CD4-positive, alpha-beta T cell (primary cell): ENCODE data around the gene YWHAG. TPM values are rescaled to one million over a fixed set of nuclear protein-coding genes. Genes with fewer than 3 reads are reported as not detected.
A peak's percentile ranks its signal among the peaks of the same experiment; 100 is the strongest.
"Not testable (repeated sequence)": the region's sequence is repeated elsewhere in the genome, so short reads cannot be mapped to it uniquely, and the experiment has no call there.

Experiments used
- ATAC-seq: fragments of 200-7000 bp; cut with Tn5 transposase; one replicate; pipeline ENCODE4 v1.10.0; 2022; ENCODE audit warnings: mild to moderate bottlenecking; ENCODE audit not compliant: poor library complexity
- CTCF ChIA-PET: fragments of 350-600 bp; sonication (Branson Sonifier 250); formaldehyde crosslinking; loops from one replicate; lab custom pipeline; 2021; ENCODE audit warnings: antibody characterized with exemption, inconsistent platforms; lab: Charles Lee
- POLR2A ChIA-PET: fragments of 350-600 bp; sonication (Branson Sonifier 250); formaldehyde crosslinking; loops from one replicate; lab custom pipeline; 2021; ENCODE audit warnings: antibody characterized with exemption, inconsistent platforms; lab: Charles Lee
- DNase-seq, 14 experiments: peaks; one replicate each; pipeline ENCODE4 v3.0.0-alpha.2; 2013 to 2020; ENCODE audit warnings: mixed read lengths in 2 of 14
- H3K27ac ChIP-seq, 2 donors: one replicate each; pipeline versions ENCODE4 v1.5.1 to v1.7.0; 2013; ENCODE audit warnings: low read length in 2 of 2, low read depth in 1 of 2, mild to moderate bottlenecking in 1 of 2
- H3K27me3 ChIP-seq, 2 experiments: 1 replicate in 1 of 2; 2 replicates in 1 of 2; pipeline versions ENCODE4 v1.6.1 to v1.7.0; 2013; ENCODE audit warnings: low read length in 2 of 2, control low read depth in 1 of 2, mild to moderate bottlenecking in 1 of 2, moderate library complexity in 1 of 2; ENCODE audit not compliant: insufficient read depth in 2 of 2, control insufficient read depth in 1 of 2
- H3K36me3 ChIP-seq: one replicate; pipeline ENCODE4 v1.6.1; 2013; ENCODE audit warnings: low read length, control low read depth; ENCODE audit not compliant: insufficient read depth
- H3K4me1 ChIP-seq: one replicate; pipeline ENCODE4 v1.6.1; 2013; ENCODE audit warnings: low read length, control low read depth; ENCODE audit not compliant: insufficient read depth
- H3K4me3 ChIP-seq: one replicate; pipeline ENCODE4 v1.5.1; 2013; ENCODE audit warnings: mild to moderate bottlenecking, low read length, moderate library complexity
- H3K9me3 ChIP-seq, 2 experiments: 1 replicate in 1 of 2; 2 replicates in 1 of 2; pipeline versions ENCODE4 v1.6.1 to v1.7.0; 2013; ENCODE audit warnings: low read length in 2 of 2, mild to moderate bottlenecking in 2 of 2, control low read depth in 1 of 2, moderate library complexity in 1 of 2; ENCODE audit not compliant: control insufficient read depth in 1 of 2, insufficient read depth in 1 of 2
- H3K27ac Mint-ChIP-seq: one replicate; pipeline ENCODE4 v1.8.0; 2020; ENCODE audit warnings: mixed read lengths
- H3K27me3 Mint-ChIP-seq: one replicate; pipeline ENCODE4 v1.8.0; 2021; ENCODE audit warnings: mixed read lengths
- H3K36me3 Mint-ChIP-seq: one replicate; pipeline ENCODE4 v1.8.0; 2021; ENCODE audit warnings: low read depth, mixed read lengths
- H3K4me1 Mint-ChIP-seq: one replicate; pipeline ENCODE4 v1.8.0; 2021; ENCODE audit warnings: low read depth, mixed read lengths
- H3K4me3 Mint-ChIP-seq: one replicate; pipeline ENCODE4 v1.8.0; 2020; ENCODE audit warnings: mild to moderate bottlenecking, mixed read lengths
- H3K9me3 Mint-ChIP-seq: one replicate; pipeline ENCODE4 v1.8.0; 2020; ENCODE audit warnings: mixed read lengths
- intact Hi-C, 2 experiments: fragments of 100-400 bp; cut with DNase I in 1 of 2; cut with micrococcal nuclease in 1 of 2; formaldehyde crosslinking; loops; one replicate each; pipeline versions ENCODE4 v1.15.1 to v1.9.0; 2023 to 2025; cut with DNase I, micrococcal nuclease
- total RNA-seq, 174 experiments: library from RNA in 2 of 174; stranded (reverse) in 2 of 174; gene quantifications; one replicate each; pipeline ENCODE4 v1.2.3 and lab custom pipeline; 2021 to 2026
- TF ChIP-seq, protein P1 (sequence below): fragments of 200-600 bp; IDR thresholded peaks from one replicate; pipeline ENCODE4 v1.8.0; 2022; ENCODE audit warnings: antibody characterized with exemption, mild to moderate bottlenecking

Gene YWHAG
- total RNA-seq, 2 experiments from 2014 or later: 23.4 to 24.3 TPM

DNA sequence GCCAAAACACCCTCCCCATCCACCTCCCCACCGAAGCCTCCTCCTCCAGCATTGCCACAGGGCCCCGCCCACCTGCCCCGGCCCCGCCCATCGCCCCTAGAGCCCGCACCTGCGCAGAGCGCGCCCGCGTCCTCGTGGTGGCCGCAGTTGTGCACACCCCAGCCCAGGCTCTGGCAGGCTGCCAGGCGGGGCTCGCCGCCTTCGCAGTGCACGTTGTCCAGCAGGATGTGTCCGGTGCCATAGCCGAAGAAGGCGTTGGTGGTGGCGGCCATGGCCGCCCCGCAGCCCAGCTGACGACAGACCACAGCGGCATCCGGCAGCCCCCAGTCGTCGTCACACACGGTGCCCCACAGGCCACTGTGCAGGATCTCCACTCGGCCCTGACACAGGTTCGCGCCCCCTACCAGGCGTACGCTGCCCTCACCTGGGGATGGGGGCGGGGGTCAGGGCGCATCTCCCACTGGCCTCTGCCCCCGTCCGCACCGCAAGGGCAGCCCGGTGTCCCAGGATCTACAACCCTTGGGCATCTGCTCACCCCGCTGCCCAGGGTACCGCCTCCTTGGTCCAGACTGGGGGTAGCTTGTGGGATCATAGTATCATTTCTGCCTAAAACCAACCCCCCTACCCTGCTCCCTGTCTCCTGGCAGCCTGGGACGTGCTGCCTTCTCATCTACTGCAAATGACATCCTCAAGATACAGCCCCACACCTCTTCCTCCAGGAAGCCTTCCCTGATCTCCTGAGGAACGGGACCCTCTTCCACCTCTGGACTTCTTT, 38.8 kb upstream of the YWHAG start:
- H3K27ac ChIP-seq: no peak overlapping the region
- H3K36me3 ChIP-seq: no peaks in the 10 kb centered on the region
- H3K9me3 Mint-ChIP-seq: no peaks in the 10 kb centered on the region
- TF ChIP-seq, protein P1, sequence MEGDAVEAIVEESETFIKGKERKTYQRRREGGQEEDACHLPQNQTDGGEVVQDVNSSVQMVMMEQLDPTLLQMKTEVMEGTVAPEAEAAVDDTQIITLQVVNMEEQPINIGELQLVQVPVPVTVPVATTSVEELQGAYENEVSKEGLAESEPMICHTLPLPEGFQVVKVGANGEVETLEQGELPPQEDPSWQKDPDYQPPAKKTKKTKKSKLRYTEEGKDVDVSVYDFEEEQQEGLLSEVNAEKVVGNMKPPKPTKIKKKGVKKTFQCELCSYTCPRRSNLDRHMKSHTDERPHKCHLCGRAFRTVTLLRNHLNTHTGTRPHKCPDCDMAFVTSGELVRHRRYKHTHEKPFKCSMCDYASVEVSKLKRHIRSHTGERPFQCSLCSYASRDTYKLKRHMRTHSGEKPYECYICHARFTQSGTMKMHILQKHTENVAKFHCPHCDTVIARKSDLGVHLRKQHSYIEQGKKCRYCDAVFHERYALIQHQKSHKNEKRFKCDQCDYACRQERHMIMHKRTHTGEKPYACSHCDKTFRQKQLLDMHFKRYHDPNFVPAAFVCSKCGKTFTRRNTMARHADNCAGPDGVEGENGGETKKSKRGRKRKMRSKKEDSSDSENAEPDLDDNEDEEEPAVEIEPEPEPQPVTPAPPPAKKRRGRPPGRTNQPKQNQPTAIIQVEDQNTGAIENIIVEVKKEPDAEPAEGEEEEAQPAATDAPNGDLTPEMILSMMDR: no peak
- peak; percentile 71 to 92 (median 80) for DNase-seq
- intact Hi-C loops: loop anchor here in 1 of 2 experiments (5.0 to 10.0 kb wide), 3 partner anchors 400 to 1137 kb away; partner anchors contain the start of genes POR and PTPN12
- ATAC-seq: peak; percentile 58
- no peak overlapping the region for H3K27ac Mint-ChIP-seq
- peaks cover 20% of the 10 kb centered on the region for H3K4me1 Mint-ChIP-seq
- ChIA-PET CTCF (no interaction called here), POLR2A (no interaction called here)
- peak overlapping the region; percentile 68 for H3K4me3 ChIP-seq
- no peaks in the 10 kb centered on the region for H3K27me3 ChIP-seq
- peaks cover 29% of the 10 kb centered on the region for H3K4me1 ChIP-seq
- peak overlapping the region; percentile 78 for H3K4me3 Mint-ChIP-seq
- no peaks in the 10 kb centered on the region for H3K27me3 Mint-ChIP-seq
- no peaks in the 10 kb centered on the region for H3K36me3 Mint-ChIP-seq
- no peaks in the 10 kb centered on the region for H3K9me3 ChIP-seq

DNA sequence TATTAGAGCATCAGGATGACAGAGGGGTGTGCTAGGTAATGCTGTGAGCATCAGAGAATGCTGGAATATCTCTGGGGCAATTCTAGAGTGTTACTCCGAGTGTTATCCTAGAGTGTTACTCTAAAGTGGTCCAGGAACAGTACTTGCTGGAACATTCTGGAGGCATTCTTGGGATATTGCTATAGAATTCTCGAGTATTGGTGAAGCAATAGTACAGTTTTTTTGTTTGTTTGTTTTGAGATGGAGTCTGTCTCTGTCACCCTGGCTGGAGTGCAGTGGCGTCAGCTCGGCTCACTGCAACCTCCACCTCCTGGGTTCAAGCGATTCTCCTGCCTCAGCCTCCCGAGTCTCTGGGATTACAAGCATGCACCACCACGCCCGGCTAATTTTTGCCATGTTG, 38.1 kb upstream of the YWHAG start:
- POLR2A ChIA-PET: no interaction called here
- H3K4me3 ChIP-seq: peak overlapping the region; percentile 68

GRCh38 chr7:76395965-76396726, 37.4 kb upstream of the YWHAG start:
- intact Hi-C loops: loop anchor here in 1 of 2 experiments (1.0 to 10.0 kb wide), 4 partner anchors 37 to 1139 kb away; partner anchors contain the start of genes POR and PTPN12
- ChIA-PET POLR2A (no interaction called here), CTCF (no interaction called here)
- Histone ChIP-seq H3K9me3 (no peaks in the 10 kb centered on the region), H3K27me3 (no peaks in the 10 kb centered on the region), H3K4me1 (peaks cover 33% of the 10 kb centered on the region), H3K27ac (no peak overlapping the region), H3K36me3 (no peaks in the 10 kb centered on the region), H3K4me3 (no peak overlapping the region)
- H3K9me3 Mint-ChIP-seq: no peaks in the 10 kb centered on the region
- ATAC-seq (no peak), DNase-seq (no peak)
- TF ChIP-seq, protein P1: no peak
- H3K4me3 Mint-ChIP-seq: peak overlapping the region; percentile 11
- H3K27me3 Mint-ChIP-seq: no peaks in the 10 kb centered on the region
- peaks cover 22% of the 10 kb centered on the region for H3K4me1 Mint-ChIP-seq
- no peaks in the 10 kb centered on the region for H3K36me3 Mint-ChIP-seq
- H3K27ac Mint-ChIP-seq: no peak overlapping the region

More for the DNA sequence above, 38.1 kb upstream of the YWHAG start:
- H3K4me1 Mint-ChIP-seq: peaks cover 22% of the 10 kb centered on the region
- H3K27me3 ChIP-seq: no peaks in the 10 kb centered on the region
- H3K9me3 Mint-ChIP-seq: no peaks in the 10 kb centered on the region
- DNase-seq (no peak), ATAC-seq (no peak)
- no peaks in the 10 kb centered on the region for H3K9me3 ChIP-seq
- no peaks in the 10 kb centered on the region for H3K27me3 Mint-ChIP-seq
- H3K36me3 Mint-ChIP-seq: no peaks in the 10 kb centered on the region
- H3K27ac ChIP-seq: no peak overlapping the region
- CTCF ChIA-PET: no interaction called here
- H3K4me1 ChIP-seq: peaks cover 33% of the 10 kb centered on the region
- intact Hi-C loops: loop anchor here in 1 of 2 experiments (5.0 to 10.0 kb wide), 3 partner anchors 400 to 1138 kb away; partner anchors contain the start of genes POR and PTPN12
- no peaks in the 10 kb centered on the region for H3K36me3 ChIP-seq
- TF ChIP-seq, protein P1: no peak
- no peak overlapping the region for H3K27ac Mint-ChIP-seq
- peak overlapping the region; percentile 76 for H3K4me3 Mint-ChIP-seq

DNA sequence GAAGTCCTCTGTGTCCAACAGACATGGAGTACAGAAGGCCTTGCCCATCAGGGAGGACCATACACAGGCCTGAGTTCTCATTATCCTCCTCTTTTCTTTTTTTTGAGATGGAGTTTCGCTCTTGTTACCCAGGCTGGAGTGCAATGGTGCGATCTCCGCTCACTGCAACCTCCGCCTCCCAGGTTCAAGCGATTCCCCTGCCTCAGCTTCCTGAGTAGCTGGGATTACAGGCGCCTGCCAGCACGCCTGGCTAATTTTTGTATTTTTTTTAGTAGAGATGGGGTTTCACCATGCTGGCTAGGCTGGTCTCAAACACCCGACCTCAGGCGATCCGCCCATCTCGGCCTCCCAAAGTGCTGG, 36.8 kb upstream of the YWHAG start:
- POLR2A ChIA-PET, H3K27me3 Mint-ChIP-seq: not testable (repeated sequence)

More for the DNA sequence above, 36.8 kb upstream of the YWHAG start:
- H3K36me3 ChIP-seq, H3K36me3 Mint-ChIP-seq, H3K9me3 ChIP-seq, H3K27ac ChIP-seq, ATAC-seq, CTCF ChIA-PET, DNase-seq, H3K4me3 ChIP-seq, H3K9me3 Mint-ChIP-seq, H3K27me3 ChIP-seq: not testable (repeated sequence)
- Mint-ChIP-seq H3K4me3 (peak overlapping the region; percentile 25), H3K27ac (peak overlapping the region; percentile 76), H3K4me1 (peaks cover 22% of the 10 kb centered on the region)
- H3K4me1 ChIP-seq: peaks cover 33% of the 10 kb centered on the region
- intact Hi-C loops: loop anchor here in 1 of 2 experiments (1.0 to 10.0 kb wide), 4 partner anchors 36 to 1139 kb away; partner anchors contain the start of genes POR and PTPN12
